ENCODE results near the gene CCDC178. TPM values are rescaled to one million over a fixed set of nuclear protein-coding genes. Genes with fewer than 3 reads are reported as not detected.

CCDC178 gene
- total and polyA plus RNA-seq, 2 of the 4 experiments (the other 2 are of a cell fraction), result not detected

GRCh38 chr18:33183136-33183535 is 257.4 kb downstream of the CCDC178 start:
- H4K91ac ChIP-seq (ENCODE audit: insufficient read depth, low read depth, low read length), result no peak overlapping the region
- no peaks in the 10 kb centered on the region for H3K36me3 ChIP-seq (ENCODE audit: control insufficient read depth, insufficient read depth, low read length)
- POLR2A ChIA-PET (ENCODE audit: unreplicated experiment), result no interaction called here
- ATAC-seq (ENCODE audit: low read depth) (no peak), DNase-seq (no peak)
- no peak overlapping the region for H2AK5ac ChIP-seq (ENCODE audit: low read depth, low read length)
- no peaks in the 10 kb centered on the region for H3K27me3 ChIP-seq (ENCODE audit: control insufficient read depth, insufficient read depth, low read length)
- no peaks in the 10 kb centered on the region for H4K20me1 ChIP-seq (ENCODE audit: insufficient read depth, low read length)
- H4K8ac ChIP-seq (ENCODE audit: low read depth in 2 of 2, low read length in 2 of 2), result no peak overlapping the region
- H2BK15ac ChIP-seq (ENCODE audit: low read depth, low read length), result no peak overlapping the region
- no peak overlapping the region for H2BK5ac ChIP-seq (ENCODE audit: low read depth, low read length, poor library complexity, severe bottlenecking)
- no peaks in the 10 kb centered on the region for H3K79me1 ChIP-seq (ENCODE audit: low read depth in 1 of 2, low read length in 2 of 2)
- dilution Hi-C loops (cut with HindIII; ENCODE audit: low sequenced_read_pairs, unreplicated experiment), result no loop called here
- no peak overlapping the region for H3K18ac ChIP-seq (ENCODE audit: low read depth, low read length)
- in situ Hi-C loops (cut with MboI; ENCODE audit: low sequenced_read_pairs), result no loop called here
- H2BK20ac ChIP-seq (ENCODE audit: low read depth, low read length), result no peak overlapping the region
- H2AK9ac ChIP-seq (replicated peaks; ENCODE audit: low read depth, low read length, poor library complexity), result no peak overlapping the region
- no peak overlapping the region for H3K14ac ChIP-seq (replicated peaks; ENCODE audit: low read depth, low read length)
- no peak overlapping the region for H2BK120ac ChIP-seq (ENCODE audit: low read depth, low read length)
- H3K4ac ChIP-seq (ENCODE audit: low read depth, low read length), result no peak overlapping the region
- no peaks in the 10 kb centered on the region for H3K4me1 ChIP-seq (ENCODE audit: control insufficient read depth, insufficient read depth, low read length)
- H3K27ac ChIP-seq (ENCODE audit: insufficient read depth, low read length), result no peak overlapping the region
- no peaks in the 10 kb centered on the region for H3K9me1 ChIP-seq (ENCODE audit: insufficient read depth, low read length)
- no peak overlapping the region for H3K56ac ChIP-seq (ENCODE audit: extremely low read depth, insufficient read depth, low read length)
- no peaks in the 10 kb centered on the region for H3K9me3 ChIP-seq (ENCODE audit: control insufficient read depth, insufficient read depth, low read length)
- no peak overlapping the region for H4K5ac ChIP-seq (ENCODE audit: low read depth, low read length)
- H3K9ac ChIP-seq (ENCODE audit: low read depth, low read length), result no peak overlapping the region
- CTCF ChIA-PET, result no interaction called here
- intact Hi-C loops (cut with micrococcal nuclease), result no loop called here
- no TSS peak for BruUV-seq (replicated peaks)
- no peak for TF ChIP-seq MXI1 (IDR thresholded peaks at IDR 0.05; ENCODE audit: borderline replicate concordance, low read depth, low read length)
- TF ChIP-seq RAD21 (IDR thresholded peaks at IDR 0.05; ENCODE audit: low read length), result no peak
- no peak for TF ChIP-seq RCOR1 (IDR thresholded peaks at IDR 0.05; ENCODE audit: insufficient replicate concordance, low read length)
- TF ChIP-seq POLR2A (IDR thresholded peaks at IDR 0.05; ENCODE audit: low read depth, low read length), result no peak
- no peak for TF ChIP-seq CTCF (conservative IDR thresholded peaks at IDR 0.05; ENCODE audit: low read depth, low read length)
- no peak for TF ChIP-seq MAFK (IDR thresholded peaks at IDR 0.05; ENCODE audit: low read depth, low read length)
- TF ChIP-seq USF2 (IDR thresholded peaks at IDR 0.05; ENCODE audit: low read depth, low read length), result no peak
- no peak for TF ChIP-seq ELK1 (IDR thresholded peaks at IDR 0.05; ENCODE audit: borderline replicate concordance, low read depth, low read length)
- TF ChIP-seq RFX5 (IDR thresholded peaks at IDR 0.05; ENCODE audit: low read depth, low read length), result no peak
- H3K23ac ChIP-seq (ENCODE audit: low read depth, low read length), result no peak overlapping the region
- H2AFZ ChIP-seq (replicated peaks; ENCODE audit: low read length, poor library complexity), result no peak overlapping the region
- WGBS, 2 experiments (ENCODE audit: extremely low coverage in 2 of 2, insufficient read length in 1 of 2), result no CpG with 5 or more reads among the region's 4 CpGs
- H3K4me2 ChIP-seq (ENCODE audit: low read depth, low read length), result no peak overlapping the region
- no peak overlapping the region for H3K4me3 ChIP-seq (ENCODE audit: insufficient read depth, low read depth, low read length)
